PC-3 (cell line): Measurements from ENCODE around the gene PSAPL1. TPM values are rescaled to one million over a fixed set of nuclear protein-coding genes. Genes with fewer than 3 reads are reported as not detected.

Experiments used
- ATAC-seq: fragments of 200-7000 bp; cut with Tn5 transposase; 2 replicates; pipeline ENCODE4 v1.9.1; 2020; ENCODE audit warnings: mild to moderate bottlenecking, moderate library complexity
- BruUV-seq: library from RNA; stranded (reverse); fragments of 400-500 nt; replicated peaks from 2 replicates; lab custom pipeline; 2021; lab: Mats Ljungman, UMichigan
- CTCF ChIA-PET: fragments of 300-600 bp; sonication (Branson Sonifier 250); formaldehyde crosslinking; loops from one replicate; lab custom pipeline; 2022; ENCODE audit warnings: antibody characterized with exemption; lab: Charles Lee
- POLR2A ChIA-PET: fragments of 300-600 bp; sonication (Branson Sonifier 250); formaldehyde crosslinking; loops from one replicate; lab custom pipeline; 2022; ENCODE audit warnings: antibody characterized with exemption; ENCODE audit not compliant: unreplicated experiment; lab: Charles Lee
- DNase-seq: peaks from one replicate; pipeline ENCODE4 v3.0.0-alpha.2; 2015
- H2AFZ ChIP-seq: fragments of 300-600 bp; sonication (generic); 2 replicates; pipeline ENCODE4 v1.6.0; 2016; ENCODE audit warnings: antibody characterized with exemption, low read length
- H3F3A ChIP-seq: fragments of 300-600 bp; sonication (generic); one replicate; pipeline ENCODE4 v1.6.0; 2017; ENCODE audit warnings: antibody characterized with exemption, low read length, control low read depth, mild to moderate bottlenecking; ENCODE audit not compliant: unreplicated experiment
- H3K27ac ChIP-seq: fragments of 300-600 bp; sonication (generic); 2 replicates; pipeline ENCODE4 v1.5.1; 2016; ENCODE audit warnings: mild to moderate bottlenecking, low read length
- H3K27me3 ChIP-seq: fragments of 300-600 bp; sonication (generic); 2 replicates; pipeline ENCODE4 v1.6.1; 2016; ENCODE audit warnings: low read length, mixed read lengths
- H3K36me3 ChIP-seq: fragments of 300-600 bp; sonication (generic); 2 replicates; pipeline ENCODE4 v1.6.1; 2016; ENCODE audit warnings: low read depth, mixed run types, low read length, mixed read lengths
- H3K4me1 ChIP-seq: fragments of 300-600 bp; sonication (generic); 2 replicates; pipeline ENCODE4 v1.5.1; 2016; ENCODE audit warnings: low read length; ENCODE audit not compliant: insufficient read depth
- H3K4me2 ChIP-seq: fragments of 300-600 bp; sonication (generic); 2 replicates; pipeline ENCODE4 v1.6.0; 2016; ENCODE audit warnings: low read length
- H3K4me3 ChIP-seq: fragments of 300-600 bp; sonication (generic); 2 replicates; pipeline ENCODE4 v1.5.1; 2016; ENCODE audit warnings: mild to moderate bottlenecking, low read length, mixed read lengths
- H3K79me2 ChIP-seq: fragments of 300-600 bp; sonication (generic); 2 replicates; pipeline ENCODE4 v1.6.1; 2017; ENCODE audit warnings: low read length, mixed read lengths
- H3K9ac ChIP-seq: fragments of 300-600 bp; sonication (generic); 2 replicates; pipeline ENCODE4 v1.6.0; 2016; ENCODE audit warnings: mild to moderate bottlenecking, low read length
- H3K9me2 ChIP-seq: fragments of 300-600 bp; sonication (generic); replicated peaks from 2 replicates; pipeline ENCODE4 v1.6.1; 2016; ENCODE audit warnings: mixed run types, low read length, mixed read lengths
- H3K9me3 ChIP-seq: fragments of 300-600 bp; sonication (generic); 2 replicates; pipeline ENCODE4 v1.6.1; 2016; ENCODE audit warnings: low read length, mixed read lengths
- H4K20me1 ChIP-seq: fragments of 300-600 bp; sonication (generic); 2 replicates; pipeline ENCODE4 v1.6.1; 2016; ENCODE audit warnings: low read length, mixed read lengths
- CTCF ChIP-seq: fragments of 300-600 bp; sonication (generic); conservative IDR thresholded peaks from 2 replicates; pipeline ENCODE4 v1.5.1; 2017; ENCODE audit warnings: antibody characterized with exemption, low read depth, mild to moderate bottlenecking, low read length
- EZH2 ChIP-seq: fragments of 300-600 bp; sonication (generic); IDR thresholded peaks from one replicate; pipeline ENCODE4 v1.6.1; 2017; ENCODE audit warnings: antibody characterized with exemption, mild to moderate bottlenecking, low read length; ENCODE audit not compliant: unreplicated experiment
- EZH2phosphoT487 ChIP-seq: fragments of 300-600 bp; sonication (generic); IDR thresholded peaks from 2 replicates; pipeline ENCODE4 v1.6.1; 2018; ENCODE audit warnings: mild to moderate bottlenecking, antibody characterized with exemption, low read length, borderline replicate concordance
- intact Hi-C: fragments of 100-400 bp; cut with micrococcal nuclease; formaldehyde crosslinking; loops from 2 replicates; pipeline ENCODE4 v1.9.0; 2023
- total RNA-seq: library from RNA; depleted of rRNA; stranded (reverse); fragments of >200 nt; gene quantifications from 2 replicates; pipeline ENCODE4 v1.2.3, GENCODE V29; 2014

The PSAPL1 gene
- total RNA-seq, 1 experiment from 2014 or later = 0.15 TPM

DNA sequence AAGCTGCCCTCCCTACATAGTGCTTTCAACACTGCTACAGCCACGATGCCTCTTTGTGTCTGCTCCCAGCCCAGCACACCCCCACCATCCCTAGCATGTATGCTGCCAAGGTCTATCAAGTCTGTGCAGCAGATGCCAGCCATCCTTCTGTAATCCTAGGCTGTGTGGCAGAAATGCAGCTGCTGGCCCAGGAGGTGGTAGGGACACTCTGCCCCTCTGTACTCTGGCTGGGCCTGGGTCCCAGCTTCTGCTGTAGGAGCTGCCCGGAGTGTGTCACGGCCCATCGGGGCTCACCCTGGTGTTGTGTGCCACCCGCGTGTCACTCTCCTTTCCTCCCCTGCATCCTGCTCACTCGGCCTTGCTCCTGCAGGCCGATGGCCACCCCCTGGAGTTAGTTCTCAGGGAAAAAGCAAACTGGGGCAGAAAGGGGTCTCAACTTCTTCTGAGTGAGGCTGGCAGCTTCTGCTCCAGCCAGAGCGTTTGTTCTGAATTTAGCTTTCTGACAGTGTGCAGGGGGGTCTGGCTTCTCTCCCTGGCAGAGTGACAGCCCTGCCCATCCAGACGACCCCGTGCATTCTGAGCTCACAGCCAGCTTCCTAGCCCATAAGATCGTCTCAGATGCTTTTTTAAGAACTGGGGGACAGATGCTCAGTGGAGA lies 22.7 kb downstream of the PSAPL1 start:
- no peak overlapping the region for H2AFZ ChIP-seq
- DNase-seq = no peak
- no peak overlapping the region for H3K9ac ChIP-seq
- TF ChIP-seq CTCF = no peak
- no peak for TF ChIP-seq EZH2phosphoT487
- no peak for TF ChIP-seq EZH2
- ChIA-PET CTCF (no interaction called here), POLR2A (no interaction called here)
- no TSS peak for BruUV-seq
- no peak overlapping the region for H3K4me2 ChIP-seq
- H3F3A ChIP-seq = no peaks in the 10 kb centered on the region
- no peaks in the 10 kb centered on the region for H3K79me2 ChIP-seq
- no peaks in the 10 kb centered on the region for H3K36me3 ChIP-seq
- no peaks in the 10 kb centered on the region for H3K4me1 ChIP-seq
- H3K9me3 ChIP-seq = no peaks in the 10 kb centered on the region
- H4K20me1 ChIP-seq = no peaks in the 10 kb centered on the region
- intact Hi-C loops = no loop called here
- no peak overlapping the region for H3K4me3 ChIP-seq
- H3K27me3 ChIP-seq = no peaks in the 10 kb centered on the region
- H3K27ac ChIP-seq = no peak overlapping the region
- H3K9me2 ChIP-seq = no peaks in the 10 kb centered on the region
- no peak for ATAC-seq

DNA sequence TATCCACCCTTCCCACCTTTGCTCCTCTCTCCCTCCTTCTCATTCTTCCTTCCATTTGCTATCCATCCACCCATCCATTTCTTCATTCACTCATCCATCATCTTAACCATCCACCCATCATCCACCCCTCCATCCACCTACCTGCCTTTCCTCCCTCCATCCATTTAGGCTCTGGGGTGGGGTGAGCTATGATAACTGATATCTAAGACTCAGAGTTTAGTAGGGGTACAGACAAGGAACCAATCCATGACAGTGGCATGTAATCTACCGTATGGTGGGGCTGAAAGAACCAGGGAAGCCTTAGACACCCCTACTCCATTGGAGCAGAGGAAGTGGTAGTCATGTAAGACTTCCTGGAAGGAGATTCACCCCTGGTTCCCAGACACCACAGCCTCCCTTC lies 23.2 kb downstream of the PSAPL1 start:
- no peak overlapping the region for H3K4me2 ChIP-seq
- ChIA-PET CTCF (no interaction called here), POLR2A (no interaction called here)
- H3F3A ChIP-seq = no peaks in the 10 kb centered on the region
- no peak overlapping the region for H3K4me3 ChIP-seq
- no peaks in the 10 kb centered on the region for H3K9me3 ChIP-seq
- H3K79me2 ChIP-seq = no peaks in the 10 kb centered on the region
- no peaks in the 10 kb centered on the region for H3K4me1 ChIP-seq
- TF ChIP-seq EZH2phosphoT487 = no peak
- no peak for TF ChIP-seq CTCF
- H4K20me1 ChIP-seq = no peaks in the 10 kb centered on the region
- no peak overlapping the region for H3K9ac ChIP-seq
- no peaks in the 10 kb centered on the region for H3K9me2 ChIP-seq
- no peaks in the 10 kb centered on the region for H3K36me3 ChIP-seq
- intact Hi-C loops = no loop called here
- ATAC-seq = no peak
- H2AFZ ChIP-seq = no peak overlapping the region
- no peak for DNase-seq
- H3K27ac ChIP-seq = no peak overlapping the region
- H3K27me3 ChIP-seq = no peaks in the 10 kb centered on the region
- BruUV-seq = no TSS peak

- Histone ChIP-seq H3K4me3 (no peak overlapping the region), H3K9me3 (no peaks in the 10 kb centered on the region), H3K36me3 (no peaks in the 10 kb centered on the region), H3K27me3 (no peaks in the 10 kb centered on the region), H3K4me2 (no peak overlapping the region), H4K20me1 (no peaks in the 10 kb centered on the region), H3K9me2 (no peaks in the 10 kb centered on the region), H2AFZ (no peak overlapping the region), H3K9ac (no peak overlapping the region), H3K4me1 (no peaks in the 10 kb centered on the region), H3K27ac (no peak overlapping the region), H3F3A (no peaks in the 10 kb centered on the region), H3K79me2 (no peaks in the 10 kb centered on the region)
- TF ChIP-seq EZH2phosphoT487 (no peak), CTCF (no peak), EZH2 (no peak)
- ATAC-seq = no peak
- CTCF ChIA-PET = no interaction called here
- no TSS peak for BruUV-seq
- intact Hi-C loops = no loop called here
- POLR2A ChIA-PET = no interaction called here
- no peak for DNase-seq
Observed at GRCh38 chr4:7410446-7410845, 24.3 kb downstream of the PSAPL1 start.
